RPMI7951 (cell line): Measurements from ENCODE around the gene CD177. TPM values are rescaled to one million over a fixed set of nuclear protein-coding genes. Genes with fewer than 3 reads are reported as not detected.
"Not testable (repeated sequence)": the region's sequence is repeated elsewhere in the genome, so short reads cannot be mapped to it uniquely, and the experiment has no call there.

ENCODE experiments used
- DNase-seq: peaks from one replicate; pipeline ENCODE4 v3.0.0-alpha.2; 2012; ENCODE audit warnings: low read depth
- total RNA-seq: library from RNA; depleted of rRNA; stranded (reverse); fragments of >200 nt; shearing (Covaris generic); gene quantifications from 2 replicates; pipeline ENCODE4 v1.2.3, GENCODE V29; 2014; rRNA removed

CD177 gene
- total RNA-seq, 1 experiment from 2014 or later = not detected

GRCh38 chr19:43380771-43381386 lies 27.4 kb downstream of the CD177 start:
- no peak for DNase-seq

GRCh38 chr19:43382586-43383216 lies 29.2 kb downstream of the CD177 start:
- DNase-seq = peak; percentile 29

- DNase-seq = not testable (repeated sequence)
Measured at GRCh38 chr19:43383254-43383653, 29.8 kb downstream of the CD177 start.

GRCh38 chr19:43383759-43384158 lies 30.3 kb downstream of the CD177 start:
- DNase-seq = not testable (repeated sequence)

GRCh38 chr19:43390903-43391551 lies 37.5 kb downstream of the CD177 start:
- peak; percentile 91 for DNase-seq

- peak; percentile 19 for DNase-seq
Measured at GRCh38 chr19:43391552-43391935, 38.1 kb downstream of the CD177 start.

- DNase-seq = not testable (repeated sequence)
Measured at GRCh38 chr19:43393501-43393900, 40.0 kb downstream of the CD177 start.

- no peak for DNase-seq
Measured at GRCh38 chr19:43395561-43395960, 42.1 kb downstream of the CD177 start.

GRCh38 chr19:43406297-43406696 lies 52.8 kb downstream of the CD177 start:
- DNase-seq = no peak

- DNase-seq = no peak
Measured at GRCh38 chr19:43407416-43408005, 54.0 kb downstream of the CD177 start.

- DNase-seq = no peak
Measured at GRCh38 chr19:43408043-43408442, 54.6 kb downstream of the CD177 start.

- DNase-seq = no peak
Measured at GRCh38 chr19:43409415-43409814, 55.9 kb downstream of the CD177 start.

GRCh38 chr19:43412441-43412840 lies 59.0 kb downstream of the CD177 start:
- no peak for DNase-seq

Other genes with a start within 250 kb of the CD177 start
- gene PSG5, start 167.2 kb upstream of the CD177 start, total RNA-seq = 1.3 and 4.1 TPM in 2 replicates
- gene PSG4, start 148.0 kb upstream of the CD177 start, total RNA-seq = 3.3 and 4.6 TPM in 2 replicates
- gene PSG9, start 84.2 kb upstream of the CD177 start, total RNA-seq = 1.1 and 1.4 TPM in 2 replicates
- not detected in 2 replicates for gene TEX101, start 61.2 kb downstream of the CD177 start, total RNA-seq
- 1.3 and 1.8 TPM in 2 replicates for gene LYPD3, start 111.9 kb downstream of the CD177 start, total RNA-seq
- gene PHLDB3, start 151.1 kb downstream of the CD177 start, total RNA-seq = 12.1 and 12.8 TPM in 2 replicates
- 232 and 297 TPM in 2 replicates for gene ETHE1, start 173.5 kb downstream of the CD177 start, total RNA-seq
- gene ZNF575, start 179.5 kb downstream of the CD177 start, total RNA-seq = 0.20 TPM in 1 of 2 replicates, not detected in the other
- 36.7 and 42.7 TPM in 2 replicates for gene XRCC1, start 221.8 kb downstream of the CD177 start, total RNA-seq
- 2.8 and 3.8 TPM in 2 replicates for gene PINLYP, start 222.1 kb downstream of the CD177 start, total RNA-seq
- gene IRGQ, start 242.4 kb downstream of the CD177 start, total RNA-seq = 11.9 and 16.4 TPM in 2 replicates
- gene ZNF576, start 242.9 kb downstream of the CD177 start, total RNA-seq = 13.1 and 18.9 TPM in 2 replicates